Thymus (tissue), 11 donors: ENCODE results near the gene STON2. TPM values are rescaled to one million over a fixed set of nuclear protein-coding genes. Genes with fewer than 3 reads are reported as not detected.

Experiments
- DNase-seq, 9 donors: peaks; one replicate each; pipeline ENCODE4 v3.0.0-alpha.2; 2013; ENCODE audit warnings: low spot score in 9 of 9, low read depth in 6 of 9, missing footprints in 1 of 9
- H3K27ac ChIP-seq, 2 donors: one replicate each; pipeline ENCODE4 v1.5.1; 2013; ENCODE audit warnings: control low read depth in 1 of 2, low read depth in 1 of 2, low read length in 1 of 2, mild to moderate bottlenecking in 1 of 2, moderate library complexity in 1 of 2
- H3K27me3 ChIP-seq, 2 donors: one replicate each; pipeline ENCODE4 v1.5.1; 2013; ENCODE audit warnings: low read length in 1 of 2; ENCODE audit not compliant: control insufficient read depth in 2 of 2, insufficient read depth in 1 of 2
- H3K36me3 ChIP-seq, 2 donors: one replicate each; pipeline ENCODE4 v1.5.1; 2013; ENCODE audit warnings: low read length in 1 of 2, mild to moderate bottlenecking in 1 of 2, moderate library complexity in 1 of 2; ENCODE audit not compliant: control insufficient read depth in 2 of 2, insufficient read depth in 2 of 2
- H3K4me1 ChIP-seq, 2 donors: one replicate each; pipeline ENCODE4 v1.5.1; 2013; ENCODE audit warnings: low read length in 2 of 2; ENCODE audit not compliant: control insufficient read depth in 2 of 2, insufficient read depth in 2 of 2
- H3K4me3 ChIP-seq, 2 donors: one replicate each; pipeline ENCODE4 v1.5.1; 2013; ENCODE audit warnings: low read length in 2 of 2, control low read depth in 1 of 2, mild to moderate bottlenecking in 1 of 2
- H3K9me3 ChIP-seq, 2 donors: one replicate each; pipeline ENCODE4 v1.5.1; 2013; ENCODE audit warnings: low read length in 1 of 2, mild to moderate bottlenecking in 1 of 2; ENCODE audit not compliant: control insufficient read depth in 2 of 2, insufficient read depth in 1 of 2
- WGBS: extraction: QIAGEN DNeasy Blood & Tissue Kit; methylation state at CpG from one replicate; pipeline ENCODE4 v1.1.7; 2013; 5-methylcytosine and 5-hydroxymethylcytosine counted together
- polyA plus RNA-seq: library from polyadenylated mRNA; stranded (reverse); fragments of 200-250 nt; gene quantifications from one replicate; pipeline ENCODE4 v1.2.3, GENCODE V29; 2013
- total RNA-seq: library from RNA; stranded (reverse); fragments of 120-200 nt; gene quantifications from one replicate; pipeline ENCODE4 v1.2.4, GENCODE V29; 2013
- donor health status: healthy.

STON2 gene
- total and polyA plus RNA-seq, 2 donors = 5.4 to 6.1 TPM

- no peaks in the 10 kb centered on the region for H3K36me3 ChIP-seq
- WGBS = 98% methylated on average over 6 of the region's 6 CpGs
These were observed 110.6 kb downstream of the STON2 start for GRCh38 chr14:81289516-81289915.

GRCh38 chr14:81286574-81287370 lies 113.4 kb downstream of the STON2 start:
- Histone ChIP-seq H3K27me3 (no peaks in the 10 kb centered on the region), H3K4me1 (no peaks in the 10 kb centered on the region), H3K4me3 (no peak overlapping the region), H3K27ac (no peak overlapping the region), H3K36me3 (no peaks in the 10 kb centered on the region), H3K9me3 (no peaks in the 10 kb centered on the region)
- WGBS = 96% methylated on average over 8 of the region's 8 CpGs
- DNase-seq = no peak

More at GRCh38 chr14:81289516-81289915, 110.6 kb downstream of the STON2 start:
- Histone ChIP-seq H3K27me3 (no peaks in the 10 kb centered on the region), H3K27ac (no peak overlapping the region), H3K4me1 (no peaks in the 10 kb centered on the region), H3K4me3 (no peak overlapping the region), H3K9me3 (no peaks in the 10 kb centered on the region)
- DNase-seq = no peak

- 97% methylated on average over 2 of the region's 2 CpGs for WGBS
- H3K36me3 ChIP-seq = no peaks in the 10 kb centered on the region
- no peaks in the 10 kb centered on the region for H3K4me1 ChIP-seq
- DNase-seq = no peak
- no peaks in the 10 kb centered on the region for H3K9me3 ChIP-seq
- no peak overlapping the region for H3K27ac ChIP-seq
- no peaks in the 10 kb centered on the region for H3K27me3 ChIP-seq
- no peak overlapping the region for H3K4me3 ChIP-seq
These were observed 114.9 kb downstream of the STON2 start for GRCh38 chr14:81285245-81285644.

DNA sequence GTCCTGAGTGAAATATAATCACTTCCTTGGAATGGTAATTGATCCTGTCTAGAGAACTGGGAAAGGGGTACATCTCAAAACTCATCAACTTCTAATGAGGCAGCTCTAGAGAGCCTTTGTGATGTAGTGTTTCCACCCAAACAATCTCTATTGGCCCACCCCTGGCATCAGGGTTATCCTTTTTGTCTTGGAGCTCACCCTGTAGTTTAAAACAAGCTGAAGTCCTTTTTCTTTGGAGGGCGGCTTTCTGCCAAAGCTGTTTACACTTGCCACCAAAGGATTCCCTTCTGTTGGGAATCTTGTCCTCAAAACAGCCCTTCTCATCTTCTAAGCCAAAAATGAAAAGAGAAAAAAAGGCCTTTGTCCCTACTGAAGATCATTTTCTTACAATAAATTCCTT lies 118.8 kb downstream of the STON2 start:
- Histone ChIP-seq H3K4me3 (no peak overlapping the region), H3K36me3 (no peaks in the 10 kb centered on the region), H3K27ac (no peak overlapping the region), H3K9me3 (no peaks in the 10 kb centered on the region), H3K4me1 (no peaks in the 10 kb centered on the region), H3K27me3 (no peaks in the 10 kb centered on the region)
- no peak for DNase-seq
- WGBS = 100% methylated on average over 1 of the region's 1 CpG

GRCh38 chr14:81280136-81280791 lies 119.9 kb downstream of the STON2 start:
- WGBS = 98% methylated on average over 9 of the region's 9 CpGs
- no peaks in the 10 kb centered on the region for H3K9me3 ChIP-seq

GRCh38 chr14:81277096-81277495 lies 123.0 kb downstream of the STON2 start:
- Histone ChIP-seq H3K27me3 (no peaks in the 10 kb centered on the region), H3K36me3 (no peaks in the 10 kb centered on the region), H3K9me3 (no peaks in the 10 kb centered on the region), H3K4me3 (no peak overlapping the region), H3K4me1 (no peaks in the 10 kb centered on the region), H3K27ac (no peak overlapping the region)
- 98% methylated on average over 12 of the region's 12 CpGs for WGBS
- no peak for DNase-seq

More at GRCh38 chr14:81280136-81280791, 119.9 kb downstream of the STON2 start:
- Histone ChIP-seq H3K27me3 (no peaks in the 10 kb centered on the region), H3K4me1 (no peaks in the 10 kb centered on the region), H3K36me3 (no peaks in the 10 kb centered on the region), H3K27ac (no peak overlapping the region), H3K4me3 (no peak overlapping the region)
- DNase-seq = no peak

- no peak overlapping the region for H3K27ac ChIP-seq
- 94% methylated on average over 11 of the region's 11 CpGs for WGBS
- no peaks in the 10 kb centered on the region for H3K36me3 ChIP-seq
- no peak overlapping the region for H3K4me3 ChIP-seq
- no peaks in the 10 kb centered on the region for H3K27me3 ChIP-seq
- no peaks in the 10 kb centered on the region for H3K9me3 ChIP-seq
- DNase-seq = no peak
- no peaks in the 10 kb centered on the region for H3K4me1 ChIP-seq
These were observed 123.8 kb downstream of the STON2 start for GRCh38 chr14:81276073-81277069.

- no peaks in the 10 kb centered on the region for H3K9me3 ChIP-seq
- WGBS = 93% methylated on average over 13 of the region's 13 CpGs
- no peaks in the 10 kb centered on the region for H3K36me3 ChIP-seq
- H3K27ac ChIP-seq = no peak overlapping the region
- no peaks in the 10 kb centered on the region for H3K4me1 ChIP-seq
- no peaks in the 10 kb centered on the region for H3K27me3 ChIP-seq
- H3K4me3 ChIP-seq = no peak overlapping the region
- no peak for DNase-seq
These were observed 124.6 kb downstream of the STON2 start for GRCh38 chr14:81275305-81276072.
